Activated CD8-positive, alpha-beta T cell treated with anti-CD3 and anti-CD28 coated beads for 36 hours (primary cell): Measurements from ENCODE around the gene MCRIP2. TPM values are rescaled to one million over a fixed set of nuclear protein-coding genes. Genes with fewer than 3 reads are reported as not detected.

Experiments
- ATAC-seq: fragments of 200-7000 bp; cut with Tn5 transposase; one replicate; pipeline ENCODE4 v1.10.0; 2021; ENCODE audit warnings: mild to moderate bottlenecking, moderate library complexity
- CTCF ChIA-PET: fragments of 350-600 bp; sonication (Branson Sonifier 250); formaldehyde crosslinking; loops from one replicate; lab custom pipeline; 2021; ENCODE audit warnings: antibody characterized with exemption; lab: Charles Lee
- POLR2A ChIA-PET: fragments of 350-600 bp; sonication (Branson Sonifier 250); formaldehyde crosslinking; loops from one replicate; lab custom pipeline; 2021; ENCODE audit warnings: antibody characterized with exemption; lab: Charles Lee
- DNase-seq: peaks from one replicate; pipeline ENCODE4 v3.0.0-alpha.2; 2020
- H3K27ac Mint-ChIP-seq: one replicate; pipeline ENCODE4 v1.8.0; 2021; ENCODE audit warnings: mild to moderate bottlenecking, mixed read lengths
- H3K27me3 Mint-ChIP-seq: one replicate; pipeline ENCODE4 v1.8.0; 2021; ENCODE audit warnings: mixed read lengths
- H3K36me3 Mint-ChIP-seq: one replicate; pipeline ENCODE4 v1.8.0; 2021; ENCODE audit warnings: low read depth, mixed read lengths
- H3K4me1 Mint-ChIP-seq: one replicate; pipeline ENCODE4 v1.8.0; 2021; ENCODE audit warnings: low read depth, mixed read lengths
- H3K4me3 Mint-ChIP-seq: one replicate; pipeline ENCODE4 v1.8.0; 2021; ENCODE audit warnings: mild to moderate bottlenecking, moderate library complexity, mixed read lengths
- H3K9me3 Mint-ChIP-seq: one replicate; pipeline ENCODE4 v1.8.0; 2021; ENCODE audit warnings: mixed read lengths
- CTCF ChIP-seq: fragments of 200-600 bp; IDR thresholded peaks from one replicate; pipeline ENCODE4 v1.8.0; 2022; ENCODE audit warnings: antibody characterized with exemption, mild to moderate bottlenecking
- intact Hi-C: fragments of 100-400 bp; cut with micrococcal nuclease; formaldehyde crosslinking; loops from one replicate; pipeline ENCODE4 v1.10.0; 2022
- total RNA-seq, 2 experiments: library from RNA; stranded (reverse); gene quantifications; one replicate each; pipeline ENCODE4 v1.2.3, GENCODE V29; 2021

Gene MCRIP2
- total RNA-seq, 2 experiments from 2014 or later = 60.7 to 62.7 TPM

- CTCF ChIA-PET = interaction anchor here (0.8 to 1.1 kb wide), 2 partner anchors 9 to 29 kb away, joined by 3 read pairs; partner anchors contain the start of gene RHOT2
- intact Hi-C loops = no loop called here
- POLR2A ChIA-PET = interaction anchor here (1.6 to 1.9 kb wide), 2 partner anchors 13 to 28 kb away, joined by 8 read pairs; partner anchors contain the start of genes WDR24 and WDR90
- Mint-ChIP-seq H3K9me3 (no peaks in the 10 kb centered on the region), H3K27ac (no peak overlapping the region), H3K36me3 (peaks cover 12% of the 10 kb centered on the region), H3K27me3 (peaks cover 7% of the 10 kb centered on the region), H3K4me3 (no peak overlapping the region), H3K4me1 (peaks cover 21% of the 10 kb centered on the region)
- ATAC-seq = no peak
- no peak for TF ChIP-seq CTCF
- DNase-seq = no peak
Measured at GRCh38 chr16:676913-677312, 35.3 kb downstream of the MCRIP2 start.

GRCh38 chr16:677316-678190, 35.9 kb downstream of the MCRIP2 start:
- H3K9me3 Mint-ChIP-seq = no peaks in the 10 kb centered on the region
- no peak overlapping the region for H3K27ac Mint-ChIP-seq
- H3K4me1 Mint-ChIP-seq = peaks cover 26% of the 10 kb centered on the region
- ATAC-seq (no peak), DNase-seq (no peak)
- H3K36me3 Mint-ChIP-seq = peaks cover 16% of the 10 kb centered on the region
- TF ChIP-seq CTCF = no peak
- POLR2A ChIA-PET = no interaction called here
- CTCF ChIA-PET = interaction anchor here (0.8 to 1.1 kb wide), 2 partner anchors 10 to 29 kb away, joined by 3 read pairs; partner anchors contain the start of gene RHOT2
- H3K27me3 Mint-ChIP-seq = peaks cover 7% of the 10 kb centered on the region
- intact Hi-C loops = no loop called here
- no peak overlapping the region for H3K4me3 Mint-ChIP-seq

GRCh38 chr16:678209-678857, 36.7 kb downstream of the MCRIP2 start:
- no peak for ATAC-seq
- Mint-ChIP-seq H3K27ac (no peak overlapping the region), H3K36me3 (peaks cover 19% of the 10 kb centered on the region), H3K4me1 (peaks cover 34% of the 10 kb centered on the region), H3K9me3 (no peaks in the 10 kb centered on the region), H3K27me3 (peaks cover 7% of the 10 kb centered on the region), H3K4me3 (peak overlapping the region; percentile 11)
- intact Hi-C loops = no loop called here
- ChIA-PET CTCF (interaction anchor here (1.0 to 1.4 kb wide), 2 partner anchors 11 to 29 kb away, joined by 3 to 9 read pairs; partner anchors contain the start of genes RHOT2 and WDR90), POLR2A (interaction anchor here (0.5 to 1.4 kb wide), 6 partner anchors 8 to 1310 kb away, joined by 3 to 9 read pairs (median 3); partner anchors contain the start of genes RHOT2 and WDR90)
- DNase-seq = no peak
- TF ChIP-seq CTCF = no peak

DNA sequence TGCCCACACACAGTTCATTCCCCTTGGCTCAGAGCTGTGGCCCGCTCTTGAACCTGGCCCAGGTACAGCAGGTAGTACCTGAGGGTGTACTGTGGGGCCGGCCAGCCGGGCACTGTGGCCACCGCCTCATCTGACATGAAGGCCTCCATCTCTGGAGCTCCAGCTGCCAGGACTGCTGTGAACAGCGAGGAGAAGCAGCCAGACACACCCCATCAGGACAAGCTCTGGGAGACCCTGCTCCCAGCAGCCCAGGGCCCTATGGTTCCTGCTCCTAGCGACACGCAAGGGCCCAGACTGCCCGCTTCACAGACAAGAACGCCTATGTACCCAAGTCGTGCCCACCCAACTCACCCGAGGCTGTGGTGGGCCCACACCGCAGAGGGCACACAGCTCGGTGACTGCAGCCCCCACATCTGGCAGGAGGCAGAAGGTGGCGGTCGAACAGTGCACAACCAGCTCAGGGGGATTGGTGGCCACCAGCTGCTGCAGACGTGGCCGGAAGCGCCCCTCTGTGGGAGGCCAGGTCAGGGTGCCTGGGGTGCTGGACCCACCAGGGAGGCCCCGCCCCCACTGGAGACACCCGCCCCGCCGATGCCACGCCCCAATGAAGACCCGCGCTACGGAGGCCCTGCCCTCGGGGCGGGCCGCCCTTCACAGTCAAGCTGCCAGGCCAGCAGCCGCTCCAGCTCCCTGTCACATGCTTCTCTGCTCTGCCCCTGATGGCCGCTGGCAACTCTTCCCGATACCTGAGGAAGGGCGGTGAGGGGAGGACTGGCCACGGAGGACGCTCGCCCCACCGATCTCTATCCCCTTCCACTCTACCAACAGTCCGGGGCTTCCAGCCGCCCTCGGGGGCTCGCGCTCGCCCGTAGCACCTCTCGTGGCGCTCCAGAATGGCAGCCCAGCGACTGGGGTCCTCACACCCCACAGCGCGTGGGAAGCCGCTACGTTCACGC, 37.5 kb downstream of the MCRIP2 start:
- intact Hi-C loops = no loop called here
- peak overlapping the region; percentile 75 for H3K4me3 Mint-ChIP-seq
- POLR2A ChIA-PET = interaction anchor here (0.5 to 2.7 kb wide), 8 partner anchors 9 to 1309 kb away, joined by 3 to 11 read pairs (median 3); partner anchors contain the start of genes RHOT2 and WDR90
- ATAC-seq (peak; percentile 26), DNase-seq (peak; percentile 61)
- CTCF ChIA-PET = interaction anchor here (1.0 to 1.4 kb wide), 2 partner anchors 12 to 30 kb away, joined by 3 to 9 read pairs; partner anchors contain the start of genes RHOT2 and WDR90
- H3K27ac Mint-ChIP-seq = peak overlapping the region; percentile 65
- H3K27me3 Mint-ChIP-seq = peaks cover 7% of the 10 kb centered on the region
- H3K36me3 Mint-ChIP-seq = peaks cover 20% of the 10 kb centered on the region
- no peaks in the 10 kb centered on the region for H3K9me3 Mint-ChIP-seq
- no peak for TF ChIP-seq CTCF
- peaks cover 36% of the 10 kb centered on the region for H3K4me1 Mint-ChIP-seq
